NB4 (cell line): ENCODE data around the gene LRRC4C.

Experiments
- CTCF ChIP-seq: IDR thresholded peaks from one replicate; pipeline ENCODE4 v1.5.1; 2012; ENCODE audit warnings: low read depth, low read length
- POLR2A ChIP-seq: IDR thresholded peaks from 2 replicates; pipeline ENCODE4 v1.6.1; 2011; ENCODE audit warnings: mild to moderate bottlenecking; ENCODE audit not compliant: insufficient read length; ENCODE audit errors: extremely low read depth
- TF ChIP-seq, protein P1 (sequence below): IDR thresholded peaks from 2 replicates; pipeline ENCODE4 v1.6.1; 2011; ENCODE audit warnings: low read depth, low read length

DNA sequence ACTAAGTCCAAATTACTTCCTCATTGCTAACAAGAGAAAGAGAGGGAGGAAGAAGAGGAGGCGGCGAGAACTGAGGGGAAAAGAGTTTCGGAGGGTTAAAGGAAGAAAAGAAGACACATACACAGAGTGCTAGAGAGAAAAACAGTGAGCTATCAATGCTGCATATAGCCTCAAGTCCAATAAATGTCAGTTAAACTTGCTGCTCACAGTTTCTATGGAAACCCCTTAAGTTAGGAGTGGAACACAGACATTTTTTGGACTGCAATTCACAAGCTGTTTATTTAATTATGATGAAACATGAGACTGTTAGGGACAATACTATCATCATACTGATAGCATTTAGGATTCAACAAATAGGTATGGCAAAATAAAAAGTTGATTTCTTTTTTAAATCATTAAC is 1320.4 kb downstream of the LRRC4C start:
- TF ChIP-seq POLR2A = no peak
- TF ChIP-seq CTCF = no peak
- TF ChIP-seq, protein P1, sequence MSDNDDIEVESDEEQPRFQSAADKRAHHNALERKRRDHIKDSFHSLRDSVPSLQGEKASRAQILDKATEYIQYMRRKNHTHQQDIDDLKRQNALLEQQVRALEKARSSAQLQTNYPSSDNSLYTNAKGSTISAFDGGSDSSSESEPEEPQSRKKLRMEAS = no peak
